ENCODE data around the gene DDB1. TPM values are rescaled to one million over a fixed set of nuclear protein-coding genes. Genes with fewer than 3 reads are reported as not detected.

Gene DDB1
- polyA plus RNA-seq, 1 experiment: 281 TPM

DNA sequence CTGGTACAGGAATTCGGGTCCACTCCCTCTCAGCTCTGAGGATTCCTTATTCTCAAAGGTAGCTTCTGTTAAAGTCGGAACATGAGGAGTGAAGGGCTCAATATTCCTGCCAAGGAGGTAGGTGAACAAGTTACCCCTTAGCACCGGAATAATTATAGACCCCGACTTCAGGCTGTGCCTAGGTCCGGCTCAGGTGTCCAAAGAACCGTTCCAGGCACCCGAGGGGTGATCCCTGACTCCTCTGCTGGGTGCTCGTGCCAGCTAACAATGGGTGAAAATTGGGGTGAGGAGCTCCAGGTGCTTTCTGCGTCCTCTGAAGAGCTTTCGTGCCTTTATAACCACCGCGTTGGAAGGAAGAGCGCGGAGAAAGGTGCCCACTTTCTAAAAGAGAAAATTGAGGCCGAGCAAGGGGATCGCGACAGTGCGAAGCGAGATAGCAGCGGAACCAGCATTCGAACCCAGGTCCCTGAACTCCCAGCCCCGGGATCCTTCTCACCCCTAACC is 28.4 kb upstream of the DDB1 start:
- CTCF ChIA-PET: interaction anchor here (0.6 to 7.6 kb wide), 6 partner anchors 11 to 385 kb away, joined by 3 to 60 read pairs (median 8); partner anchors contain the start of genes DDB1, TKFC and TMEM216
- no peaks in the 10 kb centered on the region for H3K27me3 ChIP-seq (ENCODE audit: control insufficient read depth, insufficient read depth, low read length)
- DNase-seq (ENCODE audit: low read depth): no peak
- TF ChIP-seq, protein P1, sequence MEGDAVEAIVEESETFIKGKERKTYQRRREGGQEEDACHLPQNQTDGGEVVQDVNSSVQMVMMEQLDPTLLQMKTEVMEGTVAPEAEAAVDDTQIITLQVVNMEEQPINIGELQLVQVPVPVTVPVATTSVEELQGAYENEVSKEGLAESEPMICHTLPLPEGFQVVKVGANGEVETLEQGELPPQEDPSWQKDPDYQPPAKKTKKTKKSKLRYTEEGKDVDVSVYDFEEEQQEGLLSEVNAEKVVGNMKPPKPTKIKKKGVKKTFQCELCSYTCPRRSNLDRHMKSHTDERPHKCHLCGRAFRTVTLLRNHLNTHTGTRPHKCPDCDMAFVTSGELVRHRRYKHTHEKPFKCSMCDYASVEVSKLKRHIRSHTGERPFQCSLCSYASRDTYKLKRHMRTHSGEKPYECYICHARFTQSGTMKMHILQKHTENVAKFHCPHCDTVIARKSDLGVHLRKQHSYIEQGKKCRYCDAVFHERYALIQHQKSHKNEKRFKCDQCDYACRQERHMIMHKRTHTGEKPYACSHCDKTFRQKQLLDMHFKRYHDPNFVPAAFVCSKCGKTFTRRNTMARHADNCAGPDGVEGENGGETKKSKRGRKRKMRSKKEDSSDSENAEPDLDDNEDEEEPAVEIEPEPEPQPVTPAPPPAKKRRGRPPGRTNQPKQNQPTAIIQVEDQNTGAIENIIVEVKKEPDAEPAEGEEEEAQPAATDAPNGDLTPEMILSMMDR (IDR thresholded peaks at IDR 0.05; ENCODE audit: insufficient read depth, low read depth, low read length): no peak
- POLR2A ChIA-PET: interaction anchor here (1.3 kb wide), 1 partner anchor 17 kb away, joined by 10 read pairs; no protein-coding TSS in a partner anchor
- H3K4me3 ChIP-seq (ENCODE audit: low read depth, low read length): peak overlapping the region; percentile 77
- peaks cover 4% of the 10 kb centered on the region; the same call in 1 of the 2 replicates for H3K36me3 ChIP-seq (ENCODE audit: control insufficient read depth, insufficient read depth, low read length)

DNA sequence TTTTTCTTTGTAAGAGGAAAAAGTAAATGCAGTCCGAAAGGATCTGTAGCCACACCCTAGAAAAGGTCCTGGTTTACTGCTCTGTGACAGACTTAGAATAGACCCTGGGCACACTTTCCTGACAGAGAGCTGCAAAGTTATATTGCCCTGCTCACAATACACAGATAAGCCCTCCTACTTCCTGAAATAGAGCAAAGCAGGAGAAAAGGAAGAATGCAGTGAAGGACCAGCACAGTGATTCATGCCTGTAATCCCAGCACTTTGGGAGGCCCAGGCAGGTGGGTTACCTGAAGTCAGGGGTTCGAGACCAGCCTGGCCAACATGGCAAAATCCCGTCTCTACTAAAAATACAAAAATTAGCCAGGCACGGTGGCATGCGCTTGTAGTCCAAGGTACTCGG is 26.6 kb upstream of the DDB1 start:
- DNase-seq (ENCODE audit: low read depth): no peak
- Histone ChIP-seq H3K4me3 (ENCODE audit: low read depth, low read length) (no peak overlapping the region), H3K36me3 (ENCODE audit: control insufficient read depth, insufficient read depth, low read length) (peaks cover 2% of the 10 kb centered on the region; the same call in 1 of the 2 replicates), H3K27me3 (ENCODE audit: control insufficient read depth, insufficient read depth, low read length) (no peaks in the 10 kb centered on the region)
- TF ChIP-seq, protein P1 (IDR thresholded peaks at IDR 0.05; ENCODE audit: insufficient read depth, low read depth, low read length): no peak
- ChIA-PET POLR2A (no interaction called here), CTCF (interaction anchor here (1.0 to 2.1 kb wide), 2 partner anchors 21 to 23 kb away, joined by 3 to 8 read pairs; no protein-coding TSS in a partner anchor)

DNA sequence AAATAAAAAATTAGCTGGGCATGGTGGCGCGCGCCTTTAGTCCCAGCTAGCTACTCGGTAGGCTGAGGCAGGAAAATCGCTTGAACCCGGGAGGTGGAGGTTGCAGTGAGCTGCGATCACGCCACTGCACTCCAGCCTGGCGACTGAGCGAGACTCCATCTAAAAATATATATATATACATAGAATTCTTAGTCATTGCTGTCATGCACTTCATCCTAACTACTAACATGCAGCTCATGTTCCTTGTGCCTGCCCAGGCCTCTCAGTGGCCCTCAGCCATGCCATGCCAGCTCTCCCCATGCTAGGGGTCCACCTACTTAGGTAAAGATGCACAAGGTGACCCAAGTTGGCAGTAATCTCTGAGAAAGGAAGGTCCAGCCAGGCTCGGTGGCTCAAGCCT is 25.7 kb upstream of the DDB1 start:
- CTCF ChIA-PET: interaction anchor here (2.1 kb wide), 1 partner anchor 22 kb away, joined by 8 read pairs; no protein-coding TSS in a partner anchor
- TF ChIP-seq, protein P1 (IDR thresholded peaks at IDR 0.05; ENCODE audit: insufficient read depth, low read depth, low read length): no peak
- H3K4me3 ChIP-seq (ENCODE audit: low read depth, low read length): no peak overlapping the region
- no peaks in the 10 kb centered on the region for H3K27me3 ChIP-seq (ENCODE audit: control insufficient read depth, insufficient read depth, low read length)
- no peaks in the 10 kb centered on the region; the same call in 1 of the 2 replicates for H3K36me3 ChIP-seq (ENCODE audit: control insufficient read depth, insufficient read depth, low read length)
- POLR2A ChIA-PET: no interaction called here
- no peak for DNase-seq (ENCODE audit: low read depth)

DNA sequence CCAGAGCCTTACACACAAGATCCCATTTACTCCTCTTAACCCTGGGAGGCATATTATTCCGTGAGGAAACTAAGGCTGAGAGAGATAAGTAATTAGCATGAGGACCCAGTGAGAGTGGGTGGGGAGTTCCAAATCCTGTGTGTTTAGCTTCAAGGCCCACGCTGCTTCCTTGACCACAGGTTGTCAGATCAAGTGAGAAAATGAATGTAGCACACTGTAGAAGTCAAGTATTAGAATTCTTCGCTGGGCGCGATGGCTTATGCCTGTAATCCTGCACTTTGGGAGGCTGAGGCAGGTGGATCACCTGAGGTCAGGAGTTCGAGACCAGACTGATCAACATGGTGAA is 25.0 kb upstream of the DDB1 start:
- TF ChIP-seq, protein P1 (IDR thresholded peaks at IDR 0.05; ENCODE audit: insufficient read depth, low read depth, low read length): no peak
- ChIA-PET POLR2A (no interaction called here), CTCF (interaction anchor here (1.2 to 2.1 kb wide), 2 partner anchors 22 to 28 kb away, joined by 3 to 8 read pairs; no protein-coding TSS in a partner anchor)
- H3K4me3 ChIP-seq (ENCODE audit: low read depth, low read length): no peak overlapping the region
- no peaks in the 10 kb centered on the region; the same call in 1 of the 2 replicates for H3K36me3 ChIP-seq (ENCODE audit: control insufficient read depth, insufficient read depth, low read length)
- H3K27me3 ChIP-seq (ENCODE audit: control insufficient read depth, insufficient read depth, low read length): no peaks in the 10 kb centered on the region
- DNase-seq (ENCODE audit: low read depth): no peak

DNA sequence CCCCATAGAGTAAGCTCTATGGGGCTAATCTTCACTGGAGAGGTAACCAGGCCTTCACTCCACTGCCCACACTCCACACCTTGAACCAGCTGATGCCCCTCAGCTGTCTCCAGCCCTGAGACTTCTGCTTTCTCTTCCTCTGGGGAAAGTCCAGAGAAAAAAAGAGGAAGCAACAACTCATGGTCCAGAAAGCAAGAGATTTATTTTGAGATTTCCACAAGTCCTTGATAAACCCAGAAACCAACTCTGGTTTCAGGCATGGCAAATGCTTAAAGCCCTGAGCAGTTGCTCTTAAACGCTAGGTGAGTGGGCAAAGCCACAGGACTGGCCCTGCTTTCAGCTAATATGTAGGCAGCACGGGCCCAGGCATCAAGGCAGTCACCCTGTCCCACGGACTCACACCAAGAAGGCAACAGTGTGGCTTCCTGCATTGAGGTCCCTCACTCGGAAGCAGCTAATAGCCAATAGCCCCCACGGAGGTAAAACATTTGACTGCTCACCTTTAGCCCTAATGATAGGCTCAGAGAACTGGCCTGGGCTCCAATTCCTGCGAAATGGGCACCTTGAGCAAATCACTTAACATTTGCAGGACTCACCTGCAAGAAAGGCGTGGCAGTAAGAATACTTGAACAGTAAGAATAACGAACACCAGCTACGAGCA is 24.5 kb upstream of the DDB1 start:
- Histone ChIP-seq H3K27me3 (ENCODE audit: control insufficient read depth, insufficient read depth, low read length) (no peaks in the 10 kb centered on the region), H3K36me3 (ENCODE audit: control insufficient read depth, insufficient read depth, low read length) (peaks cover 1% of the 10 kb centered on the region), H3K4me3 (ENCODE audit: low read depth, low read length) (no peak overlapping the region)
- TF ChIP-seq, protein P1 (IDR thresholded peaks at IDR 0.05; ENCODE audit: insufficient read depth, low read depth, low read length): no peak
- ChIA-PET POLR2A (no interaction called here), CTCF (interaction anchor here (1.0 to 2.1 kb wide), 3 partner anchors 10 to 28 kb away, joined by 3 to 8 read pairs (median 3); no protein-coding TSS in a partner anchor)
- no peak for DNase-seq (ENCODE audit: low read depth)
